Activated CD4-positive, CD25-positive, alpha-beta regulatory T cell treated with anti-CD3 and anti-CD28 coated beads, Interleukin-2, amount 50 U/mL, for 72 hours (primary cell): ENCODE data around the gene POTEG.
"Not testable (repeated sequence)": the region's sequence is repeated elsewhere in the genome, so short reads cannot be mapped to it uniquely, and the experiment has no call there.

Experiments
- DNase-seq: peaks from one replicate; pipeline ENCODE4 v3.0.0; 2021

POTEG gene

GRCh38 chr14:19434241-19434640, at the start of gene POTEG:
TSS of gene POTEG (minus strand) at chr14:19434341. CDS start at chr14:19434289, 52 bp downstream.
- not testable (repeated sequence) for DNase-seq

DNA sequence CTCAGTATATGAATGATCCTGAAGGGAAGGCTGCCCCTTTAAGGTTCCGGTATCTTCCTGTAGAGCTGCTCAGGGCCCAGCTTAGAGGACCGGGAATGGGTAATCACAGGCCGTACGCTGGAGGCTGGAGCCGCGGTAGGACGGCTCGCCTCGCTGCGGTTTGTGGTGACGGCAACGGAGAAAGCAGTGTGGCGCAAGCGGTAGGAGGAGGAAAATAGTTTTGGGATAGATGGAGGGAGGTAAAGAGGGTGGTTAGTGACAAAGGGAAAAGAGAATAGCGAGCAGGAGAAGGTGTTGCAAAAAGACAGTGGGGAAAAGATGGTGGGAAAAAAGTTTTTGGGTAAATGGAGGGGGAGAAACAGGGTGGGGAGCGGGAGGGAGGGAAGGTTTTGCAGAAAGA, 48.0 kb upstream of the POTEG start:
- DNase-seq, result not testable (repeated sequence)

- not testable (repeated sequence) for DNase-seq
These were observed 47.3 kb upstream of the POTEG start for GRCh38 chr14:19481421-19481820.

GRCh38 chr14:19480491-19480890, 46.4 kb upstream of the POTEG start:
- DNase-seq, result not testable (repeated sequence)

DNA sequence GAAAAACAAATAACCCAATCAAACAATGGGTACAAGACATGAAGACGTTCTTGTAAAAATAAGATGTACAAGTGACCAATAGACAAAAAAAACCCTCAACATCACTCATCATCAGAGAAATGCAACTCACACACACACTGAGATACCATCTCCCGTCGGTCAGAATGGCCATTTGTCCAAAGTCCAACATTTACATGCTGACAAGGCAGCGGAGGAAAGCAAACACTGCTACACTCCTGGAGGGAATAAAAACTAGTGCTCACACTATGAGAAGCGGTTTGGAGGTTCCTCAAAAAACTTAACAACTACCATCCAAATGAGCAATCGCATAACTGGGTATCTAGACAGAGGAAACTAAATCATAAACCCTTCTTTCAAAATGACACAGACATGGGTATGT, 11.6 kb upstream of the POTEG start:
- DNase-seq, result not testable (repeated sequence)

DNA sequence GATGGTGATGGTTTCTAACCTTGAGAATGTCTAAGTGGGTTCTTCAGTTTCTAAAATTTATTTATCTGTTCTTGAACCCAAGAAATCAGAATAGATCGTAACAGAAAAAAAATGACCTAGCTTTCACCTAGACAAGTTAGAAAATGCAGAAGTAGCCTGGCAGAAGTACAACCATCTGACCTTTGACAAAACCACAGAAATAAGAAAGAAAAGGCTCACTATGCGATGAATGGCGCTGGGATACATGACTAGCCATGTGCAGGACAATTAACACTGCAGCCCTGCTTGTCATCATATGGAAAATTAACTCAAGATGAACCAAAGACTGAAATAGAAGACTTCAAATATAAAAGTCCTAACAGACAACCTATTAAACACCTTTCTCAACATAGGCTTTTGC, 5.7 kb upstream of the POTEG start:
- DNase-seq, result not testable (repeated sequence)

- DNase-seq, result not testable (repeated sequence)
These were observed 5.1 kb upstream of the POTEG start for GRCh38 chr14:19439219-19439618.

- DNase-seq, result not testable (repeated sequence)
These were observed 2.9 kb upstream of the POTEG start for GRCh38 chr14:19437126-19437443.

GRCh38 chr14:19436311-19437125, 2.4 kb upstream of the POTEG start:
- DNase-seq, result not testable (repeated sequence)

- not testable (repeated sequence) for DNase-seq
These were observed 1.7 kb upstream of the POTEG start for GRCh38 chr14:19435852-19436251.

GRCh38 chr14:19434891-19435290, 750 bp upstream of the POTEG start:
- DNase-seq, result not testable (repeated sequence)

DNA sequence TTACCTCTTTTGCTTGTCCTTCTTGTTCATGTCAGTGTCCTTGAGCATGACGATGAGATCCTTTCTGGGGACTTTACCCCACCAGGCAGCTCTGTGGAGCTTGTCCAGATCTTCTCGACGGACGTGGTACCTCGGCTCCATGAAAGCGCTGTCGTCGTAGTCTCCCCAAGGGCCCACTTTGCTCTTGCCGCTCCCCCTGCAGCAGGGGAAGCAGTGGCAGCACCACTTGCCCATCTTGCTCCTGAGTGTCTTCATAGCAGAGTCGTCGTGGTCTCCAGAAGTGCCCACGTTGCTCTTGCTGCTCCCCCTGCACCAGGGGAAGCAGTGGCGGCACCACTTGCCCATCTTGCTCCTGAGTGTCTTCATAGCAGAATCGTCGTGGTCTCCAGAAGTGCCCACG, 376 bp downstream of the POTEG start:
- not testable (repeated sequence) for DNase-seq

- DNase-seq, result not testable (repeated sequence)
These were observed 25.6 kb downstream of the POTEG start for GRCh38 chr14:19408519-19408918.

DNA sequence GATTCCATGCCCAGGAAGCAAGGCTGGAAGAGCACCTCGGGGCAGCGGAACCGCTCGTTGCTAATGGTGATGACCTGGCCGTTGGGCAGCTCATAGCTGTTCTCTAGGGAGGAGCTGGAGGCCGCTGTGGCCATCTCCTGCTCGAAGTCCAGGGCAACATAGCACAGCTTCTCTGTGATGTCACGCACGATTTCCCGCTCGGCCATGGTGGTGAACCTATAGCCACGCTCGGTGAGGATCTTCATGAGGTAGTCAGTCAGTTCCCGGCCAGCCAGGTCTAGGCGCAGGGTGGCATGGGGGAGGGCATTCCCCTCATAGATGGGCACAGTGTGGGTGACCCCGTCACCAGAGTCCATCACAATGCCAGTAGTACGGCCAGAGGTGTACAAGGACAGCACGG, 32.0 kb downstream of the POTEG start:
- not testable (repeated sequence) for DNase-seq

DNA sequence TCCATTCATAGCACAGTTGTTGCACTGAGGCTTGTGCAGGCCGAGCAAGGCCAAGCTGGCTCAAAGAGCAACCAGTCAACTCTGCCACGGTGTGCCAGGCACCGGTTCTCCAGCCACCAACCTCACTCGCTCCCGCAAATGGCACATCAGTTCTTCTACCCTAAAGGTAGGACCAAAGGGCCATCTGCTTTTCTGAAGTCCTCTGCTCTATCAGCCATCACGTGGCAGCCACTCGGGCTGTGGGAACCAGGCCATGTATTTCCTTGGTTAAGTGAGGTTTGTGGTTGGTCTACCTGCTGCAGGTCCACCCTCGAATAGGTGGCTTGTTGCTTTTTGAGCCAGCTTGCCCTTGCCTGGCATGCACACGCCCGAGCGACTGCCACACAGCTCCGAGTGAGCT, 39.4 kb downstream of the POTEG start:
- DNase-seq, result not testable (repeated sequence)

- DNase-seq, result not testable (repeated sequence)
These were observed 43.9 kb downstream of the POTEG start for GRCh38 chr14:19390230-19390629.

- not testable (repeated sequence) for DNase-seq
These were observed 45.4 kb downstream of the POTEG start for GRCh38 chr14:19388741-19389140.

GRCh38 chr14:19386996-19387395, 47.1 kb downstream of the POTEG start:
- not testable (repeated sequence) for DNase-seq

DNA sequence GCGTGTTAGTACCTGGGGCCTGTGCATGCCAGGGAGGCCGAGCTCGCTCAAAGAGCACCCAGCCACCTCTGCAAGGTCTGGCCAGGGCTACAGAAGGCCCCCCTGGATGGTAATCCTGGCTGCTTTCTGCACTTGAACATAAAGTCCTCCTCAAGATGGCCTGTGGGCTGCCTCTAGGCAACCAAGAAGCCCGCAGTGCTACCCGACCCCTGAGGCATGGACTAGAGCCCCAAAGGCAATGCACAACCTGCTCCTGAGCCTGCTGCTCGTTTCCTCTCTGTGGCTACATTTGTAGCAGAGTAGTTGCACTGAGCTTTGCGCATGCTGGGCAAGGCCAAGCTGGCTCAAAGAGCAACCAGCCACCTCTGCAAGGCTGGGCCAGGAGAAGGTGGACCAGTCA, 47.8 kb downstream of the POTEG start:
- not testable (repeated sequence) for DNase-seq

DNA sequence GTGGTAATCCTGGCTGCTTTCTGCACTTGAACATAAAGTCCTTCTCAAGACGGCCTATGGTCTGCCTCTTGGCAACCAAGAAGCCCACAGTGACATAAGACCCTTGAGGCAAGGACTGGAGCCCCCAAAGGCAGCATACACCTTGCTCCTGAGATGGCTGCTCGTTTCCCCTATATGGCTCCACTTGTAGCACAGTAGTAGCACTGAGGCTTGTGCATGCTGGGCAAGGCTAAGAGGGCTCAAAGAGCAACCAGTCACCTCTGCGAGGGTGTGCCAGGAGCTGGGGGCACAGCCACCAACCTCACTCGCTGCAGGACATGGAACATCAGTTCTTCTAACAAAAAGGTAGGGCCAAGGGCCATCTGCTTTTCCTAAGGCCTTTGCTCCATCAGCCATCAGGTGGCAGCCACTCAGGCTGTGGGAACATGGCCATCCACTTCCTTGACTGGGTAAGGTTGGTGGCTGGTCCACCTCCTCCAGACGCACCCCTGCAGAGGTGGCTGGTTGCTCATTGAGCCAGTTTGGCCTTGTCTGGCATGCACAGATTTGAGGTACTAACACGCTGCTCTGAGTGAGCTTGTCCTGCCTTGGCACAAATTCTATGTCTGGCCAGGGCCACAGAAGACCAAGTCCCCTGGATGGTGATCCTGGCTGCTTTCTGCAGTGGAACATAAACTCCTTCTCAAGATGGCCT, 49.9 kb downstream of the POTEG start:
- DNase-seq, result not testable (repeated sequence)

GRCh38 chr14:19383008-19383584, 51.0 kb downstream of the POTEG start:
- not testable (repeated sequence) for DNase-seq

DNA sequence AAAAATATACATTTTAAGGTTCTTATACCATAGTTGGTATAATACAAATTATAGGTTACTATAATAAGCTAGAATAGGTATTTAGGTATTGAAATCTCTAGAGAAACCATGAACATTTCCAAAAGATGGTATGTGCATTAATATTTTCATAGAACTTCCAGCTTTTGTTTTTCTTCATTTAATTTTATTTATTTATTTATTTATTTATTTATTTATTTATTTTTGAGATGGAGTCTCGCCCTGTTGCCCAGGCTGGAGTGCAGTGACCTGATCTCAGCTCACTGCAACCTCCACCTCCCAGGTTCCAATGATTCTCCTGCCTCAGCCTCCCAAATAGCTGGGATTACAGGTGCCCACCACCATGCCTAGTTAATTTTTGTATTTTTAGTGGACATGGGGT, 54.0 kb downstream of the POTEG start:
- DNase-seq, result not testable (repeated sequence)

GRCh38 chr14:19374451-19374903, 59.7 kb downstream of the POTEG start:
- DNase-seq, result not testable (repeated sequence)
